GM19395 (cell line): Measurements from ENCODE around the gene CHRNA9.
"Not testable (repeated sequence)": the region's sequence is repeated elsewhere in the genome, so short reads cannot be mapped to it uniquely, and the experiment has no call there.

Source experiments
- ATAC-seq: cut with Tn5 transposase; IDR thresholded peaks from one replicate; pipeline ENCODE4 v1.9.1; 2021; ENCODE audit warnings: mild to moderate bottlenecking, moderate library complexity; ENCODE audit not compliant: unreplicated experiment

CHRNA9 gene

GRCh38 chr4:40378619-40379018 lies 43.5 kb downstream of the CHRNA9 start:
- no peak for ATAC-seq

GRCh38 chr4:40379248-40379647 lies 44.1 kb downstream of the CHRNA9 start:
- ATAC-seq: no peak

- no peak for ATAC-seq
These were observed 45.5 kb downstream of the CHRNA9 start for GRCh38 chr4:40380647-40381046.

- no peak for ATAC-seq
These were observed 53.1 kb downstream of the CHRNA9 start for GRCh38 chr4:40388239-40388638.

- no peak for ATAC-seq
These were observed 54.9 kb downstream of the CHRNA9 start for GRCh38 chr4:40389986-40390385.

- ATAC-seq: not testable (repeated sequence)
These were observed 57.1 kb downstream of the CHRNA9 start for GRCh38 chr4:40392241-40392640.

- no peak for ATAC-seq
These were observed 59.1 kb downstream of the CHRNA9 start for GRCh38 chr4:40394236-40394635.

GRCh38 chr4:40395166-40395900 lies 60.2 kb downstream of the CHRNA9 start:
- no peak for ATAC-seq

- ATAC-seq: no peak
These were observed 61.0 kb downstream of the CHRNA9 start for GRCh38 chr4:40395908-40396793.

- ATAC-seq: no peak
These were observed 64.4 kb downstream of the CHRNA9 start for GRCh38 chr4:40399578-40399977.

GRCh38 chr4:40401096-40401495 lies 66.0 kb downstream of the CHRNA9 start:
- ATAC-seq: no peak

- ATAC-seq: no peak
These were observed 66.5 kb downstream of the CHRNA9 start for GRCh38 chr4:40401631-40402030.

GRCh38 chr4:40402556-40402955 lies 67.4 kb downstream of the CHRNA9 start:
- no peak for ATAC-seq

- no peak for ATAC-seq
These were observed 67.9 kb downstream of the CHRNA9 start for GRCh38 chr4:40403081-40403480.
